Astrocyte of the cerebellum (primary cell): ENCODE measurements around the gene ABCA7.

Experiments used
- DNase-seq: peaks from one replicate; pipeline ENCODE4 v3.0.0-alpha.2; 2011; ENCODE audit warnings: low read depth
- H3K4me3 ChIP-seq: 2 replicates; pipeline ENCODE4 v1.5.1; 2011; ENCODE audit warnings: mild to moderate bottlenecking, low read depth, low read length, moderate library complexity
- in situ Hi-C: cut with HindIII; loops from 2 replicates; pipeline ENCODE4 v1.10.0; 2017; ENCODE audit warnings: low sequenced_read_pairs
- TF ChIP-seq, protein P1 (sequence below): IDR thresholded peaks from 2 replicates; pipeline ENCODE4 v1.5.1; 2012; ENCODE audit warnings: low read length, low read depth, moderate library complexity, mild to moderate bottlenecking; ENCODE audit errors: missing control alignments

The ABCA7 gene

DNA sequence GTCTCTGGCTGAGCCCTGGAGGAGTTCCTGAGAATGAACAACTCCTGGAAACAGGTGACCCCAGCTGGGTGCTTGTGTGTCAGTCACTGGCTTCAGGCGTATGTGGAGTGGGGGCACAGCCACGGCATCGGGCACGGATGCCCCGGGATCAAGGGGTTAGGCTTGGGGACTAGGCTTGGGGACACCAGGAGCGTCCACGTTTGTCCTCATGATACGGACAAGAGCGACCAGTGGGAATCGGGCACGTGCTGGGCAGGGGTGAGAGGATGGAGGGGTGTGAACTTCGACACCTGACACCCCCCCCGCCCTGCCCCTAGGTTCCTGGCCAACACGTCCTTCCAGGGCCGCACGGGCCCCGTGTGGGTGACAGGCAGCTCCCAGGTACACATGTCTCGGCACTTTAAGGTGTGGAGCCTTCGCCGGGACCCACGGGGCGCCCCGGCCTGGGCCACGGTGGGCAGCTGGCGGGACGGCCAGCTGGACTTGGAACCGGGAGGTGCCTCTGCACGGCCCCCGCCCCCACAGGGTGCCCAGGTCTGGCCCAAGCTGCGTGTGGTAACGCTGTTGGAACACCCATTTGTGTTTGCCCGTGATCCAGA, 35.6 kb upstream of the ABCA7 start:
- H3K4me3 ChIP-seq: no peak overlapping the region
- in situ Hi-C loops: no loop called here
- TF ChIP-seq, protein P1, sequence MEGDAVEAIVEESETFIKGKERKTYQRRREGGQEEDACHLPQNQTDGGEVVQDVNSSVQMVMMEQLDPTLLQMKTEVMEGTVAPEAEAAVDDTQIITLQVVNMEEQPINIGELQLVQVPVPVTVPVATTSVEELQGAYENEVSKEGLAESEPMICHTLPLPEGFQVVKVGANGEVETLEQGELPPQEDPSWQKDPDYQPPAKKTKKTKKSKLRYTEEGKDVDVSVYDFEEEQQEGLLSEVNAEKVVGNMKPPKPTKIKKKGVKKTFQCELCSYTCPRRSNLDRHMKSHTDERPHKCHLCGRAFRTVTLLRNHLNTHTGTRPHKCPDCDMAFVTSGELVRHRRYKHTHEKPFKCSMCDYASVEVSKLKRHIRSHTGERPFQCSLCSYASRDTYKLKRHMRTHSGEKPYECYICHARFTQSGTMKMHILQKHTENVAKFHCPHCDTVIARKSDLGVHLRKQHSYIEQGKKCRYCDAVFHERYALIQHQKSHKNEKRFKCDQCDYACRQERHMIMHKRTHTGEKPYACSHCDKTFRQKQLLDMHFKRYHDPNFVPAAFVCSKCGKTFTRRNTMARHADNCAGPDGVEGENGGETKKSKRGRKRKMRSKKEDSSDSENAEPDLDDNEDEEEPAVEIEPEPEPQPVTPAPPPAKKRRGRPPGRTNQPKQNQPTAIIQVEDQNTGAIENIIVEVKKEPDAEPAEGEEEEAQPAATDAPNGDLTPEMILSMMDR: no peak
- no peak for DNase-seq

DNA sequence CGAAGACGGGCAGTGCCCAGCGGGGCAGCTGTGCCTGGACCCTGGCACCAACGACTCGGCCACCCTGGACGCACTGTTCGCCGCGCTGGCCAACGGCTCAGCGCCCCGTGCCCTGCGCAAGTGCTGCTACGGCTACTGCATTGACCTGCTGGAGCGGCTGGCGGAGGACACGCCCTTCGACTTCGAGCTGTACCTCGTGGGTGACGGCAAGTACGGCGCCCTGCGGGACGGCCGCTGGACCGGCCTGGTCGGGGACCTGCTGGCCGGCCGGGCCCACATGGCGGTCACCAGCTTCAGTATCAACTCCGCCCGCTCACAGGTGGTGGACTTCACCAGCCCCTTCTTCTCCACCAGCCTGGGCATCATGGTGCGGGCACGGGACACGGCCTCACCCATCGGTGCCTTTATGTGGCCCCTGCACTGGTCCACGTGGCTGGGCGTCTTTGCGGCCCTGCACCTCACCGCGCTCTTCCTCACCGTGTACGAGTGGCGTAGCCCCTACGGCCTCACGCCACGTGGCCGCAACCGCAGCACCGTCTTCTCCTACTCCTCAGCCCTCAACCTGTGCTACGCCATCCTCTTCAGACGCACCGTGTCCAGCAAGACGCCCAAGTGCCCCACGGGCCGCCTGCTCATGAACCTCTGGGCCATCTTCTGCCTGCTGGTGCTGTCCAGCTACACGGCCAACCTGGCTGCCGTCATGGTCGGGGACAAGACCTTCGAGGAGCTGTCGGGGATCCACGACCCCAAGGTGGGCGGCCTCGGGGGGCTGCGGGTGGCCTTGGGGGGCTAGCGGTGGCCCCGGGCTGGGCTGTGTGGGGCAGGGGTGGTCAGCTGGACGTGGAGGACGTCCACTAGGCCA, 34.9 kb upstream of the ABCA7 start:
- no peak overlapping the region for H3K4me3 ChIP-seq
- no peak for DNase-seq
- TF ChIP-seq, protein P1: no peak
- in situ Hi-C loops: no loop called here

DNA sequence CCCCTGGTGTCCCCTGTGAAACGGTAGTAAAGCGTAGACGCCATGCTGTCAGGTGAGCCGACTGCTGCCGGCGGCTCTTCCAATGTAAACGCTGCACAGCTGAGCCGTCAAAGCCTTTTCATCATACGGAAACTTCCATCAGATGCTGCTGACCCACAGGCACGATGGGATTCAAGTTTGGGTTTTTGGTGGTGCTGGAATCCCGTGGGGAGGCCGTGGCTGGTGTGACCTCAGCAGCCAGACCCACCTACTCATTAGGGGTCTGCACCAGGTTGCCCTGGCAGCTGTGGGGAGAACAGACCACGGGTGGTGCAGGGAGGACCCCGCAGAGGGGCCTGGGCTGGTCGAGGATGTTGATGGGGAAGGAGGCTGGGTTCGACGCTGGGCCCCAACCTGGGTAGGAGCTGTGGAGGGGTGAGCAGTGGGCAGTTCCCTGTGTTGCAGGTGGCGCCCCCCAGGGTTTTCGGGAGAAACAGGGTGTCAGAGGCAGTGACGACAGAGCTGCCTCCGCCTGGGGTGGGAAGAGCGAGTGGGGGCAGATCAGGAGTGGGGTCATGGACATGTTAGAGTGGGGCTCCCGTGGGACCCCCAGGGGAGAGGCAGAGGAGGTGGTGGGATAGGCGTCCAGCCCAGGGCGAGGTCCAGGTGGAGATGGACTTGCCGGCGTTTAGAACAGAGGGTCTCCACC, 33.1 kb upstream of the ABCA7 start:
- TF ChIP-seq, protein P1: no peak
- in situ Hi-C loops: no loop called here
- DNase-seq: no peak
- H3K4me3 ChIP-seq: no peak overlapping the region

DNA sequence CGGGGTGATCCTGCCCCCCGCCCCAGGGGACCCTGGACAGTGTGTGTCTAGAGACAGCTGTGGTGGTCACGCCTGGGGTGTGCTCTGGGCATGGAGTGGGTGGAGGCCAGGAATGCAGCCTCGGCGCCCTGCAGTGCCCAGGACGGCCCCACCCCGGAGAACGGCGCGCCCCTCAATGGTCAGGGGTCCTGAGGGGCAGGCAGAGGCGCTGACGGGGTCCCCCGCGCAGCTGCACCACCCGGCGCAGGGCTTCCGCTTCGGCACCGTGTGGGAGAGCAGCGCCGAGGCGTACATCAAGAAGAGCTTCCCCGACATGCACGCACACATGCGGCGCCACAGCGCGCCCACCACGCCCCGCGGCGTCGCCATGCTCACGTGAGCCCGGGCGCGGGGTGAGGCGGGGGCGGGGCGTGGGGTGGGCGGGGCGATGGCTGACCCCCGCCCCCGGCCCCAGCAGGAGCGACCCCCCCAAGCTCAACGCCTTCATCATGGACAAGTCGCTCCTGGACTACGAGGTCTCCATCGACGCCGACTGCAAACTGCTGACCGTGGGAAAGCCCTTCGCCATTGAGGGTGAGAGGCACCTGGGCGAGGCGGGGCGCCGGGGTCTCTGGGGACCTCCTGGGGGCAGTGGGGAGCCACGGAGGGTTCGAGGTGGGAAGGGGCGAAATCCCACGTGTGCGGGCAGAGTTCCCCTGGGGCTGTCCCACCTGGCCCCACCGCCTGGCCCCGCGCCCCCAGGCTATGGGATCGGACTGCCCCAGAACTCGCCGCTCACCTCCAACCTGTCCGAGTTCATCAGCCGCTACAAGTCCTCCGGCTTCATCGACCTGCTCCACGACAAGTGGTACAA, 32.3 kb upstream of the ABCA7 start:
- TF ChIP-seq, protein P1: no peak
- no peak overlapping the region for H3K4me3 ChIP-seq
- no peak for DNase-seq
- in situ Hi-C loops: no loop called here

DNA sequence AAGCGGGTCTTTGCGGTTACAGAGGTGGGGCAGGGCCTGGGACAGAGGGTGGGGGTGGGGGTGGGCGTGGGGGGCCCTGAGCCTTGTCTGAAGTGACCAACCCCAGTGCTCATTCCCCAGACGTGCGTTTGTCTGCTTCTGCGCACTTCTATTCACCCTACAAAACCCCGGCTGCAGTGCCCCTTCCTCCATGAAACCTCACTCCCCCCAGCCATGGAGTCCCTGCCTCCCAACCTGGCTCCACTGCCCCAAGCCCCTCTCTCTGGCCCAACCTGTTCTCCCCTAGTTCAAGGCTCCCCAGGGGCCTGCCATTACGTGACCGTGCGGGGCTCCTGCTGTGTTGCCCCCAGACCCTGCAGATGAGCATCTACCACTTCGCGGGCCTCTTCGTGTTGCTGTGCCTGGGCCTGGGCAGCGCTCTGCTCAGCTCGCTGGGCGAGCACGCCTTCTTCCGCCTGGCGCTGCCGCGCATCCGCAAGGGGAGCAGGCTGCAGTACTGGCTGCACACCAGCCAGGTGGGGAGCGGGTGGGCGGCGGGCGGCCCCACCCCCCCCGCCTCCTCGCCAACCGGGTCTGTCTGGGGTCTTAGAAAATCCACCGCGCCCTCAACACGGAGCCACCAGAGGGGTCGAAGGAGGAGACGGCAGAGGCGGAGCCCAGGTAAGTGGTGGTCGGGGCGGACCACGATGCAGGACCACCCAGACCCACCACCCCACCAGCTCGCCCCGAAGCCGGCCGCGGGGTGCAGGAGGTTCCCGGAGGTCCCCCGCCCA, 31.5 kb upstream of the ABCA7 start:
- in situ Hi-C loops: no loop called here

More for the DNA sequence above, 31.5 kb upstream of the ABCA7 start:
- DNase-seq: no peak
- TF ChIP-seq, protein P1: no peak
- H3K4me3 ChIP-seq: no peak overlapping the region
